GM19238 (cell line): ENCODE measurements around the gene CFAP99.

Experiments used
- DNase-seq: peaks from one replicate; pipeline ENCODE4 v3.0.0; 2011; ENCODE audit warnings: low spot score; ENCODE audit not compliant: insufficient read length

The CFAP99 gene

GRCh38 chr4:2390784-2391421, 27.9 kb upstream of the CFAP99 start:
- DNase-seq: no peak

GRCh38 chr4:2393353-2394270, 25.1 kb upstream of the CFAP99 start:
- no peak for DNase-seq

DNA sequence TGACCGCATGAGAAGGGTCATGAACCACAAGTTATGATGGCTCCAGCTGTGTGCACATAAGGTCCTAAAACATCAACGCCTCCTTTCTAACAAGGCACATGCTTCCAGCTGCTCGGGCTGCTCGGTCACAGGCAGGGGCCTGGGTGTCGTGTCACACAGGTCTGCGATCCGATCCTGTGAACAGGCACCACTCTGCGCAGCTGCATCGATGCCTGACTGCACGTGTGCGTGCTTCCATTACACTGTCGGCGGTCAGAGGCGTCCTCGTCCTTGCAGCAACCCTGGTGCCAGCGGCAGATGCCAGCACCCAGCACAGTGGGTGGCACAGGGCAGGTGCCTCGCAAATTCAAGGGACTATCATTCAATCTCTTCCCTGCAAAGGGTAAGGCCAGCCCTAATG, 24.2 kb upstream of the CFAP99 start:
- DNase-seq: no peak

GRCh38 chr4:2395038-2395437, 23.7 kb upstream of the CFAP99 start:
- no peak for DNase-seq

GRCh38 chr4:2395584-2395983, 23.2 kb upstream of the CFAP99 start:
- no peak for DNase-seq

DNA sequence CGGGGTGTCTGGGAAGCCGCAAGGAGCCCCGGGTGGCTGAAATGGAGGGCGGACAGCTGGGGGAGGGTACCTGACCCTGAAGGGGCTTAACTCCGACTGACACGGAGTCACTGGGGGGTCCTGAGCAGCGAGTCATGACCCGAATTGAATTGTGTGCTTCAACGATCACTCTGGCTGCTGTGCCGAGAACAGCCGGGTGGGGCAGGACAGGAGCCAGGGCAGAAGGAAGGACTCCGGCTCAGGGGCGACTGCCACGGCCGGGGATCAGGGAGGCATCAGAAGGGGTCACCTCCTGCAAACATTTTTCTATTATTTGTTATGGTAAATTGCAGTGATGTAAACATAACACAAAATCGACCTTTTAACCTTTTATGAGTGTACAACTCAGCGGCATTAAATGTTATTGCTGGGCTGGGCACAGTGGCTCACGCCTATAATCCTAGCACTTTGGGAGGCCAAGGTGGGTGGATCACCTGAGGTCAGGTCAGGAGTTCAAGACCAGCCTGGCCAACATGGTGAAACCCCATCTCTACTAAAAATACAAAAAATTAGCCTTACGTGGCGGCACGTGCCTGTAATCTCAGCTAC, 21.9 kb upstream of the CFAP99 start:
- DNase-seq: no peak

DNA sequence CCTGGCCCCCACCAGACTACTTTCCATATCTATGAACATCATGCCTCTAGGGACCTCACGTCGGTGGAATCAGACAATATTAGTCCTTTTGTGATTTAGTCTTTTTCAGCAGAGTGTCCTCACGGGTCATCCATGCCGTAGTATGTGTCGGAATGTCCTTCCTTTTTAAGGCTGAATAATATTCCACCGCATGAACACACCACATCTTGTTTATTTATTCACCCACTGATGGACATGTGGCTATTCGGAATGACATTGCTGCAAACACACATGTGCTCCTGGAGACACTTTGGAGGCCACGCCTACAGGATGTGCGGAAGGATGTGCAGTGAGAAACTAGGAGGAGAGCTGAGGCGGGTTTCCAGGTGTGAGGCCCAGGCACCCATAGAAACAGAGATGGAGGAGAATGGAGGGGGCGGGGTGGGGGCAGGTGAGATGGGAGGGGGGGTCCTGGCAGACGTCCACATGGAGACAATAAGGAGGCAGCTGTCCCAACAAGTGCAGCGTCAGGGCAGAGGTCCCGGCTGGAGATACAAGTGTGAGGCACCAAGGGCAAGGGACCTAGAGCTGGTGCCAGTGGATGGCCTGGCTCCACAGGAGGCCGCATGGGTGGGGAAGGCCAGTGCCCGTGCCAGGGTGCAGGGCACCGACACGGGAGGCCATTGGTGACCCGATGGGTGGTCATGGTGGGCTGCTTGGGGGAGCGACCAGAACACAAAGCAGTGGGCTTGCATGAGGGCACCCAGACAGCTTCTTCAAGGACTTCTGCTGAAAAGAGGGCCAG, 21.0 kb upstream of the CFAP99 start:
- no peak for DNase-seq

DNA sequence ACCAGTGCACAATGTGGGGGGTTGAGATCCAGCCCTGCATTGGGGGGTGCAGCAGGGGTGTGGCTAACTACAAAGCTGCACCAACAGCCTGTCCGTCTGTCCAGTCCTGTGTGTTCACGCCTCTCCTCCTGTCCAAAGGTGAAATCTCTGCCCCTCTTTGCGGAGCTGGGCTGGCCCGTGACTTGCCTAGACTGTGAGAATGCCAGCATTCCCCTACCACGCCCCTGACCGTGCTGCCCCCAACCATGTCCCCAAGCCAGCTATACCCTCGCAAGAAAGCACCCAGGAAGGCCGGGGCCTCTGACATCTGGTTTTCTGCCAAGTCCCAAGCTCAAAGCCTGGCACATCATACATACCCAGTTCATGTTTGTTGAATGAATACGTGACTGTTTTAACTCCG, 19.5 kb upstream of the CFAP99 start:
- DNase-seq: no peak

DNA sequence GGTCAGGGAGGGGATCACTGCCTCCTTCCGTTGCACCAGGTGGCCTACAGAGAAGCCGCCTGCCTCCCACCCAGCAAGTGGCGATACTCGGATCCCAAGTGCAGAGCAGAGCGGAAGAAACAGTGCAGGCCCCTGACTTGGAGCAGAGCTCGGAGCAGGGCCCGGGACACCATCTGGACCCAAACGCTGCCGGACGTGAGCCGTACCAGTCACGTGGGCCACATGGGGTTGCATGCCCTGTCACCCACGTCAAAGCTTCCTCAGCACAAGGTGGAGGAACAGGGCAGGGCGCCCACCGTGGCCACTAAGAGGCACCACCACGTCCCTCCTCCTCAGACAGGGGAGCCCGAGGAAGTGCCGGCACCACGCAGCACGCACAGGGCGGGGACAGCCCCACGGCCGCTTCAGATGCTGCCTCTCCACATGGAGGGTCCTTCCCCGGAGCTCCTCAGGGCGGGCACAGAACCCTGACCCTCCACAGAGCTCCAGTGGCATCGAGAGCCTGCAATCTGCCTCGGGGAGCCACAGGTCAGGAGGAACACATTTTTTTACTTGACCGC, 19.0 kb upstream of the CFAP99 start:
- no peak for DNase-seq

GRCh38 chr4:2400841-2401609, 17.7 kb upstream of the CFAP99 start:
- no peak for DNase-seq

GRCh38 chr4:2401610-2401983, 17.2 kb upstream of the CFAP99 start:
- no peak for DNase-seq

DNA sequence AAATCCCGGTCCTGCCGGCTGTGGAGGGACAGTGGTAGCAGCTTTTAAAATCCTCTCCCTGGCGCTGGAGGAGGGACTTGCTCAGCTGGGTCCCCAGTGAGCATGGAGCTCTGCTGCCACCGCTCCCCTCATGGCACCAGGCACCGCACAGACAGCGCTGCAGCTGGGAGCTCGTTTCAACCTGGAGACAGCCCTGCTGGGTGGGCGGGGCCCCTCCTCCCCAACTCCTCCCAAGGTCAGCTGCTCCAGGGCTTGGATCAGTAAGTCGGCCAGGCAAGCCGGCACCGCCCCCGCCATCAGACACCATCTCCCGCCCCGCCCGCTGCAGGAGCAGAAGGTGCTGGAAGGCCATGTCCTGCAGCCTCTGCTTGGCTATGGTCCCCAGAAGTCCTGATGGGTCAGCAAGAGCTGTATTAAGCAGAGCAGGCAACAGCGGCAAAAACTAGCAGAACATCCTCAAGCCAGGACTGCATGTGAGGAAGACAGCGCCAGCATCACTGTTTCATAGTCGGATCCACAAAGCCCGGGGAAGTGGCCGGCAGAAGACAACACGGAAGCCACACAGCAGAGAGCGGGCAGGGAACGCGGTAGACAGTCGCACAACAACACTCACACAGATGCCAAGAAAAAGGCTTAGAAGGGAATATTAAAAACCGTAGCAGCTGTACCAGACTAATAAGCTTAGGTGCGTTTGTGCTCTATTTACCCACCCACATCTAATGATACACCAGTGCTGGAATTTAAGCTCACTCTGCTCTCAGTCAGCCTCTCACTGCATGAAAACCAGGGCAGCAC, 16.5 kb upstream of the CFAP99 start:
- DNase-seq: no peak

DNA sequence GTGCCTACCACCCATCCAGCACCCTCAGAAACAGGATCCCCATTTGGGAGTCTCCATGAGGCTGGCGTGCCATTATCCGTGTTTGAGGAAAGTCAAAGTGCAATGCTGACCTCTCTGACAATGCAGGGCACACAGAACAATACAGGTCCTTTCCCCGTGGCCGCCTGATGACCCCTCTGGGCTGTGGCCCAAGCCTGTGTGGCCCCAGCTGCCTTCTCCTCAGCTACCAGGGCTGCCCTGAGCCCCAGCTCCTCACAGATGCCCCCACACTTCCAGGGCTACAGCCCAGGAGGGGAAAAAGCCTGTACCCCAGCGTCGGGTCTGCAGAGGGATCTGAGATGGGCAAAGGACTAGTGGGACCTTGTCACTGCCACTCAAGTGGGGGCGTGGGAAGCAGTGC, 15.8 kb upstream of the CFAP99 start:
- no peak for DNase-seq

- no peak for DNase-seq
Observed at GRCh38 chr4:2406406-2406805, 12.3 kb upstream of the CFAP99 start.

- no peak for DNase-seq
Observed at GRCh38 chr4:2406920-2407319, 11.8 kb upstream of the CFAP99 start.

DNA sequence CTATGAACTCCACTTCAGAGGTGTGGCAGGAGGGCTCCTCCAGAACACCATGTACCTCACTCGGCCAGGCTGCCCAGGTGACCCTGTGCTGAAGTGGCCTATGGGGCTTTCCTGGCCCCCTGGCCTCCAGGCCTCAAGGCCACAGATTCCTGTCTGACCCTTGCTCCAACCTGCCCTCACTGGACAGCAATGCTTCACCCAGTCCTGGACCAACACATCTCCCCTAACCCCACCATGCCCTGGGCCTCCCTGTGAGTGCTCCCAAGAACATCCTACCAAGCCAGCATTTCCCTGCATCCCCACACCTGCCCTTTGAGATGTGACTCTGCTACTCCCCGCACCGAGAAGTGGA, 10.8 kb upstream of the CFAP99 start:
- no peak for DNase-seq

GRCh38 chr4:2408401-2408958, 10.3 kb upstream of the CFAP99 start:
- DNase-seq: no peak

DNA sequence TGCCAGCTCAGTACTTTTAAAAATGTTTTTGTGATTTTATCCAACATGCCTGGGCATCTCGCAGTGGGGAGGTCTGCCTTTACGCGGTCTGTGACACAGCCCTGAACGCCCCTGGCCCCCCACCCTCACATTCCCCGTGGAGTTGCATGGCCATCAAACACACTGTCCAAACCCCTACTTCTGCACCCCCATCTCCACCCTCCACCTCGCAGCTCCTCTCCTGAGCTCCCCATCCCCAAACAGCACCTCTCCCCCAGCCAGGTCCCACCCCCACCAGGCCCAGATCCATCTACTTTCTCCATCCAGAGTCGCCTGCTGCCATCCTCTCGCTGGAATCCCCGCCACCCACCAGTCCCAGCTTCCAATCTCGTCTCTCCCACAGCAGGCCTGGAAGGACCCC, 9.8 kb upstream of the CFAP99 start:
- no peak for DNase-seq

GRCh38 chr4:2409381-2409783, 9.4 kb upstream of the CFAP99 start:
- no peak for DNase-seq
